Dermis blood vessel endothelial cell (primary cell): Measurements from ENCODE around the gene THPO. TPM values are rescaled to one million over a fixed set of nuclear protein-coding genes. Genes with fewer than 3 reads are reported as not detected.

Source experiments
- DNase-seq: peaks from one replicate; pipeline ENCODE4 v3.0.0; 2010
- total RNA-seq: library from RNA; depleted of rRNA; stranded (reverse); fragments of >200 nt; gene quantifications from 2 replicates; pipeline ENCODE4 v1.2.3, GENCODE V29; 2014

Gene THPO
- total RNA-seq, 1 donor from 2014 or later, result not detected

DNA sequence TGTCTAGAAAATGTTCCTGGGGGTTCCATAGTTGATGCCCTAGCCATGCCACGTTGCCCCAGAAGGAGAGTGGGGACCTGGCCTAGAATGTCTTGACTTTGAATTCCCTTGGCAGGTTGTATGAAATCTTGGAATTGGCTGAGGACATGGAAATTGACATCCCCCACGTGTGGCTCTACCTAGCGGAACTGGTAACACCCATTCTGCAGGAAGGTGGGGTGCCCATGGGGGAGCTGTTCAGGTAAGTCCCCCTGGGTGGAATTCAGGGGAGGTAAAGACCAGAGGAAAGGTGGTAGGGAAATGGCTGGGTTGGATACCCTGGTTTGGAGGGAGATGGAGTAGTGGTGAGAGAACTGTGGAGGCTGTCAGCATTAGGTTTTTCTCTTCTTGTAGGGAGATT lies 49.5 kb downstream of the THPO start:
- DNase-seq, result no peak

- no peak for DNase-seq
Measured at GRCh38 chr3:184327171-184327570, 50.8 kb downstream of the THPO start.

DNA sequence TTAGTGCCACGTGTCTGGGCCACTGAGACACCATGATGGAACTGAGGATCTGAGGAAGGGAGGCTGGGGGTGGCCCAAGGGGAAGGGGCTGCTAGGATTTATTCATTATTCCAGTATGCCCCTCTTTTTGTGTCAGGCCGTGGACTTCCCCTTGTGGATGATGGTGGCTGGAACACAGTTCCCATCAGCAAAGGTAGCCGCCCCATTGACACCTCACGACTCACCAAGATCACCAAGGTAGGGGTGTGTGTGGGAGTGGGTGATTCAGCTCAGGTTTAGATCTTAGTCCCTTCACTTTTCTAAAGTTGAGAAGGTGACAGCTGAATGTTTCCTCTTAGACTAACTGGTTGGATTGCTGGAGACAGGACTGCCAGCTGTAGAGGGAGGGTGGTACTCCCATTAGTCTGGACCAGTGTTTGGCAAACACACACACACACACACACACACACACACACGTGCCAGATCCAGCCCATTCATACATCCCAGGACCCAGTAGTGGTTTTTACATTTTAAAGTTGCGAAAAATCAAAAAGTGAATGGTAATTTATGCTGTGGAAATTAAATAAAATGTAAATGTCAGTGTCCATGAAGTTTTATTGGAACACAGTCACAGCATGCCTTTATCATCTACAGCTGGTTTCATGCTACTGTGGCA lies 52.2 kb downstream of the THPO start:
- no peak for DNase-seq

DNA sequence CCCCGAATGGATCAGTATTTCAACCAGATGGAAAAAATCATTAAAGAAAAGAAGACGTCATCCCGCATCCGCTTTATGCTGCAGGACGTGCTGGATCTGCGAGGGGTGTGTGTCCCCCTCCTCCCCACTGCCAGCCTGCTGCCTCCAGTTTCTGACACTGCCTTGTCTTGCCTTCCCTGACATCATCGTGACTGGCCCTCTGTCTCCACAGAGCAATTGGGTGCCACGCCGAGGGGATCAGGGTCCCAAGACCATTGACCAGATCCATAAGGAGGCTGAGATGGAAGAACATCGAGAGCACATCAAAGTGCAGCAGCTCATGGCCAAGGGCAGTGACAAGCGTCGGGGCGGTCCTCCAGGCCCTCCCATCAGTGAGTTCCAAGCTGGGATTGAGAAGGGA lies 52.7 kb downstream of the THPO start:
- DNase-seq, result no peak

GRCh38 chr3:184323696-184324095 lies 54.3 kb downstream of the THPO start:
- no peak for DNase-seq

- no peak for DNase-seq
Measured at GRCh38 chr3:184322731-184323487, 55.1 kb downstream of the THPO start.

Other genes starting within 250 kb of the THPO start
- gene EIF2B5, start 242.8 kb downstream of the THPO start, total RNA-seq, result 43.7 and 44.2 TPM in 2 replicates
- 33.5 and 36.9 TPM in 2 replicates for gene DVL3, start 222.8 kb downstream of the THPO start, total RNA-seq
- 419 and 557 TPM in 2 replicates for gene AP2M1, start 203.4 kb downstream of the THPO start, total RNA-seq
- 44.5 and 58.4 TPM in 2 replicates for gene ABCF3, start 192.0 kb downstream of the THPO start, total RNA-seq
- 0.05 and 0.17 TPM in 2 replicates for gene VWA5B2, start 148.6 kb downstream of the THPO start, total RNA-seq
- gene ALG3, start 129.2 kb downstream of the THPO start, total RNA-seq, result 36.8 and 40.6 TPM in 2 replicates
- gene EEF1AKMT4, start 128.5 kb downstream of the THPO start, total RNA-seq, result 3.0 and 4.8 TPM in 2 replicates
- not detected in 2 replicates for gene CAMK2N2, start 116.7 kb downstream of the THPO start, total RNA-seq
- not detected in 2 replicates for gene ECE2, start 102.2 kb downstream of the THPO start, total RNA-seq
- gene PSMD2, start 79.0 kb downstream of the THPO start, total RNA-seq, result 411 and 593 TPM in 2 replicates
- 217 and 574 TPM in 2 replicates for gene EIF4G1, start 63.6 kb downstream of the THPO start, total RNA-seq
- 32.9 and 50.5 TPM in 2 replicates for gene FAM131A, start 40.6 kb downstream of the THPO start, total RNA-seq
- 3.2 and 5.4 TPM in 2 replicates for gene CLCN2, start 16.6 kb downstream of the THPO start, total RNA-seq
- gene POLR2H, start 16.5 kb downstream of the THPO start, total RNA-seq, result 91.2 and 135 TPM in 2 replicates
- 0.23 and 0.34 TPM in 2 replicates for gene CHRD, start 1.8 kb upstream of the THPO start, total RNA-seq
- gene EPHB3, start 183.6 kb upstream of the THPO start, total RNA-seq, result under 0.01 and 0.23 TPM in 2 replicates